GM20000 (cell line): Measurements from ENCODE around the gene GPR132.
A peak's percentile ranks its signal among the peaks of the same experiment; 100 is the strongest.
"Not testable (repeated sequence)": the region's sequence is repeated elsewhere in the genome, so short reads cannot be mapped to it uniquely, and the experiment has no call there.

Experiments used
- DNase-seq: peaks from one replicate; pipeline ENCODE4 v3.0.0; 2012; ENCODE audit warnings: low spot score
- CTCF ChIP-seq: IDR thresholded peaks from 2 replicates; pipeline ENCODE4 v1.5.1; 2012; ENCODE audit warnings: mild to moderate bottlenecking, control low read depth; ENCODE audit errors: extremely low read depth, missing control alignments

GPR132 gene

GRCh38 chr14:105029402-105029801 is 35.8 kb downstream of the GPR132 start:
- no peak for DNase-seq
- TF ChIP-seq CTCF = no peak

- no peak for DNase-seq
- no peak for TF ChIP-seq CTCF
Measured at GRCh38 chr14:105028251-105028927, 36.8 kb downstream of the GPR132 start.

GRCh38 chr14:105027718-105028117 is 37.5 kb downstream of the GPR132 start:
- DNase-seq = not testable (repeated sequence)

- TF ChIP-seq CTCF = no peak
Measured at GRCh38 chr14:105026802-105027563, 38.2 kb downstream of the GPR132 start.

GRCh38 chr14:105026033-105026785 is 39.0 kb downstream of the GPR132 start:
- DNase-seq = peak; percentile 79
- no peak for TF ChIP-seq CTCF

More at GRCh38 chr14:105026802-105027563, 38.2 kb downstream of the GPR132 start:
- DNase-seq = peak; percentile 52

- TF ChIP-seq CTCF = no peak
- DNase-seq = no peak
Measured at GRCh38 chr14:105025429-105025828, 39.8 kb downstream of the GPR132 start.

- no peak for DNase-seq
- TF ChIP-seq CTCF = no peak
Measured at GRCh38 chr14:105023791-105024480, 41.3 kb downstream of the GPR132 start.
